Adrenal gland (tissue), 12 donors: ENCODE data around the gene RFESD. TPM values are rescaled to one million over a fixed set of nuclear protein-coding genes. Genes with fewer than 3 reads are reported as not detected.

ENCODE experiments used
- DNase-seq, 7 donors: peaks; one replicate each; pipeline ENCODE4 v3.0.0-alpha.2; 2019 to 2020
- H3K27ac ChIP-seq, 5 donors: fragments of 200-600 bp; sonication (generic) in 4 of 5; 1 replicate in 3 of 5; 2 replicates in 2 of 5; pipeline versions ENCODE4 v1.5.1 to v1.8.0; 2016 to 2020; ENCODE audit warnings: mild to moderate bottlenecking in 1 of 5
- H3K27me3 ChIP-seq: fragments of 200-600 bp; 2 replicates; pipeline ENCODE4 v1.8.0; 2021
- H3K36me3 ChIP-seq, 2 donors: fragments of 200-600 bp; replicated peaks in 1 of 2; 1 replicate in 1 of 2; 2 replicates in 1 of 2; pipeline versions ENCODE4 v1.5.1 to v1.8.0; 2018 to 2022
- H3K4me1 ChIP-seq, 2 donors: fragments of 200-600 bp; replicated peaks in 1 of 2; 1 replicate in 1 of 2; 2 replicates in 1 of 2; pipeline versions ENCODE4 v1.5.1 to v1.8.0; 2018 to 2021
- H3K4me3 ChIP-seq, 4 donors: fragments of 200-600 bp; sonication (generic) in 3 of 4; one replicate each; pipeline ENCODE4 v1.5.1; 2016 to 2018
- H3K9me3 ChIP-seq, 3 donors: fragments of 200-600 bp; sonication (generic) in 1 of 3; replicated peaks in 1 of 3; 1 replicate in 2 of 3; 2 replicates in 1 of 3; pipeline versions ENCODE4 v1.5.1 to v1.8.0; 2016 to 2021
- POLR2A ChIP-seq, 2 donors: fragments of 450-650 bp; IDR thresholded peaks; one replicate each; pipeline ENCODE4 v1.6.1; 2017; ENCODE audit warnings: antibody characterized with exemption in 2 of 2, mild to moderate bottlenecking in 2 of 2, moderate library complexity in 1 of 2
- WGBS, 4 donors: extraction: QIAGEN DNeasy Blood & Tissue Kit in 2 of 4; methylation state at CpG; one replicate each; pipeline versions ENCODE4 v1.1.5 to v1.1.7; 2013 to 2017; 5-methylcytosine and 5-hydroxymethylcytosine counted together
- intact Hi-C, 2 donors: fragments of 100-400 bp; cut with DNase I; formaldehyde crosslinking; loops; one replicate each; pipeline versions ENCODE4 v1.14.1 to v1.15.0; 2022 to 2023
- polyA plus RNA-seq, 3 donors: library from polyadenylated mRNA; stranded (reverse); fragments of 200-250 nt in 2 of 3; fragments of 350-450 nt in 1 of 3; fragmentation: Illumina TruSeq in 1 of 3; extraction: RNeasy Lipid Tissue Mini Kit (QIAGEN cat#74804) in 1 of 3; gene quantifications; one replicate each; pipeline ENCODE4 v1.2.3, GENCODE V29; 2013 to 2014
- total RNA-seq, 9 donors: library from RNA; depleted of rRNA in 4 of 9; stranded (reverse); fragments of >200 nt in 4 of 9; fragments of 120-200 nt in 1 of 9; fragmentation: NEBNext Ultra II Directional in 1 of 9; extraction: Animal tissue kit (Norgen Biotek cat#: 25700) in 1 of 9; gene quantifications; one replicate each; pipeline versions ENCODE4 v1.1.0 to v1.2.4, GENCODE V29; 2013 to 2023
- TF ChIP-seq, protein P1 (sequence below), 6 experiments: fragments of 450-650 bp in 4 of 6; fragments of 200-600 bp in 2 of 6; sonication (generic) in 1 of 6; IDR thresholded peaks; 1 replicate in 5 of 6; 2 replicates in 1 of 6; pipeline versions ENCODE4 v1.5.1 to v1.8.0; 2016 to 2021; ENCODE audit warnings: antibody characterized with exemption in 6 of 6, mild to moderate bottlenecking in 2 of 6, moderate library complexity in 1 of 6
- donor health status: healthy with polysubstance abuse.
- donor health status: Bipolar disorder and iron deficiency.
- donor health status: DM: yes; HTN: yes; CAD: no.
- donor health status: DM: no; HTN: no; CAD: no.
- donor health status: DM: no; HTN: no; CAD: no.
- donor health status: DM: yes; HTN: yes; CAD: no.

The RFESD gene
- total and polyA plus RNA-seq, 12 donors, result 0.43 to 6.8 (median 2.6) TPM

DNA sequence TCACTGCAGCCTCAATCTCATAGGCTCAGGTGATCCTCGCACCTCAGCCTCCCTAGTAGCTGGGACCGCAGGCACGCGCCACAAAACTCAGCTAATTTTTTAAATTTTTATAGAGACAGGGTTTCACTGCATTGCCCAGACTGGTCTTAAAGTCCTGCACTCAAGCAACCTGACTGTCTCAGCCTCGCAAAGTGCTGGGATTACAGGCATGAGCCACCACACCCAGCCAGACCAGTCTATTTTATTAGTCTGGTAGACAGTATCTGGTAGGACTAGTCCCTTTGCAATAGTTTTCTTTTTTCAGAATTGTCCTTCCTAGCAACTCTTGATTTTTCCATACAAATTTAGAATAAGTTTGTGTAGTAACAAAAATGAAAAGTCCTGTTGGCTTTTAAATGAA is 40.8 kb upstream of the RFESD start:
- no peak overlapping the region for H3K4me3 ChIP-seq
- 94 to 98% (median 98%) methylated on average over 5 of the region's 5 CpGs for WGBS, 4 donors
- no peak for DNase-seq
- TF ChIP-seq POLR2A (IDR thresholded peaks at IDR 0.05), result no peak
- TF ChIP-seq, protein P1, sequence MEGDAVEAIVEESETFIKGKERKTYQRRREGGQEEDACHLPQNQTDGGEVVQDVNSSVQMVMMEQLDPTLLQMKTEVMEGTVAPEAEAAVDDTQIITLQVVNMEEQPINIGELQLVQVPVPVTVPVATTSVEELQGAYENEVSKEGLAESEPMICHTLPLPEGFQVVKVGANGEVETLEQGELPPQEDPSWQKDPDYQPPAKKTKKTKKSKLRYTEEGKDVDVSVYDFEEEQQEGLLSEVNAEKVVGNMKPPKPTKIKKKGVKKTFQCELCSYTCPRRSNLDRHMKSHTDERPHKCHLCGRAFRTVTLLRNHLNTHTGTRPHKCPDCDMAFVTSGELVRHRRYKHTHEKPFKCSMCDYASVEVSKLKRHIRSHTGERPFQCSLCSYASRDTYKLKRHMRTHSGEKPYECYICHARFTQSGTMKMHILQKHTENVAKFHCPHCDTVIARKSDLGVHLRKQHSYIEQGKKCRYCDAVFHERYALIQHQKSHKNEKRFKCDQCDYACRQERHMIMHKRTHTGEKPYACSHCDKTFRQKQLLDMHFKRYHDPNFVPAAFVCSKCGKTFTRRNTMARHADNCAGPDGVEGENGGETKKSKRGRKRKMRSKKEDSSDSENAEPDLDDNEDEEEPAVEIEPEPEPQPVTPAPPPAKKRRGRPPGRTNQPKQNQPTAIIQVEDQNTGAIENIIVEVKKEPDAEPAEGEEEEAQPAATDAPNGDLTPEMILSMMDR (IDR thresholded peaks at IDR 0.05), result no peak
- no peaks in the 10 kb centered on the region for H3K27me3 ChIP-seq
- intact Hi-C loops, result no loop called here
- H3K27ac ChIP-seq, result no peak overlapping the region
- H3K36me3 ChIP-seq, result no peaks in the 10 kb centered on the region
- no peaks in the 10 kb centered on the region for H3K9me3 ChIP-seq
- H3K4me1 ChIP-seq, result no peaks in the 10 kb centered on the region

DNA sequence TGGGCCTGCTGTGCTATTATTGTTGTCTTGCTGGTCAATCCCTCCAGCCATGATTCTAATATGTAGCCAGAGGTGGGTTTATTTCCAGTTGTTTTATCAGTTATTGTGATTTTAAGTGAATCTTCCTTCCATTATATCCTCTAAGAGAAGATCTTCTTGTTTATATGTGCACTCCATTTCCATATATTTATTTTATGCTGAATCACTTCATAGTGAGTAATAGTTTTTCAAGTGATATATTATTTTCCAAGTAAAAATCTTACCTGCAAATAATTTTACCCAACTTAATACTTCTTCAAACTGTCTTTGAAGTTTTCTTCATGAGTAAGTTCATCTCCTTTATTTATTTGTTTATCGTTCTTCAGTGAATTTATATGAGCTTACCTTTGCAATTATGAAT is 40.2 kb upstream of the RFESD start:
- 88 to 92% (median 90%) methylated on average over 1 of the region's 1 CpG for WGBS, 4 donors
- H3K36me3 ChIP-seq, result no peaks in the 10 kb centered on the region
- H3K4me3 ChIP-seq, result no peak overlapping the region
- H3K9me3 ChIP-seq, result no peaks in the 10 kb centered on the region
- intact Hi-C loops, result no loop called here
- no peak overlapping the region for H3K27ac ChIP-seq
- H3K27me3 ChIP-seq, result no peaks in the 10 kb centered on the region
- no peaks in the 10 kb centered on the region for H3K4me1 ChIP-seq
- DNase-seq, result no peak
- no peak for TF ChIP-seq POLR2A (IDR thresholded peaks at IDR 0.05)
- TF ChIP-seq, protein P1 (IDR thresholded peaks at IDR 0.05), result no peak

DNA sequence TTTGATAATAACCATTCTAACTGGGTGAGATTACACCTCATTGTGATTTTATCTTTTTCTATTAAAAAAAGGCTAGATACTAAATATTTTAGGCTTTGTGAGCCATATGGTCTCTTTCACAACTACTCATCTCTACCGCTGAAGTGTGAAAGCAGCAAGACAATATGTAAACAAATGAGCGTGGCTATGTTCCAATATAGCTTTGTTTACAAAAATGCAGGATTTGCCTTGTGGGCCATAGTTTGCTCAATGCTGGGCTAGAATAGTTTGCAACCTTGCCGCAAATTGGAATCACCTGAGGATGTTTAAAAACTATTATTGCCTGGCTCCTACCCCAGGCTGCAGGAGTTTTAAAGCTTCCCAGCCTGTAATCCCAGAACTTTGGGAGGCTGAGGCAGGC is 36.9 kb upstream of the RFESD start:
- Histone ChIP-seq H3K4me3 (no peak overlapping the region), H3K27ac (no peak overlapping the region), H3K27me3 (no peaks in the 10 kb centered on the region), H3K4me1 (no peaks in the 10 kb centered on the region), H3K9me3 (no peaks in the 10 kb centered on the region), H3K36me3 (no peaks in the 10 kb centered on the region)
- 76 to 88% (median 79%) methylated on average over 3 of the region's 3 CpGs for WGBS, 4 donors
- no peak for DNase-seq
- TF ChIP-seq, protein P1 (IDR thresholded peaks at IDR 0.05), result no peak
- TF ChIP-seq POLR2A (IDR thresholded peaks at IDR 0.05), result no peak
- intact Hi-C loops, result no loop called here

DNA sequence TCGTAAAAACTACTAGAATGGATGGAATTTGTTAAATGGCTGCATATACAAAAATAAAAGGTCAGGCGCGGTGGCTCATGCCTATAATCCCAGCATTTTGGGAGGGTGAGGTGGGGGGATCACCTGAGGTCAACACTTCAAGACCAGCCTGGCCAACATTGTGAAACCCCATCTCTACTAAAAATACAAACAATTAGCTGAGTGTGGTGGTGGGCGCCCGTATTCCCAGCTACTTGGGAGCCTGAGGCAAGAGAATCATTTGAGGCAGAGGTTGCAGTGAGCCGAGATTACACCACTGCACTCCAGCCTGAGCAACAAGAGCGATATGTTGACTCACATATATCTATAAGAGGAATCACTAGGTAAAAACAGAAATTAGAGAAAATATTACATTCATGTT is 36.0 kb upstream of the RFESD start:
- DNase-seq, result no peak
- 93 to 97% (median 94%) methylated on average over 7 of the region's 7 CpGs for WGBS, 4 donors
- intact Hi-C loops, result no loop called here
- H3K27me3 ChIP-seq, result no peaks in the 10 kb centered on the region
- H3K4me3 ChIP-seq, result no peak overlapping the region
- H3K36me3 ChIP-seq, result no peaks in the 10 kb centered on the region
- H3K4me1 ChIP-seq, result no peaks in the 10 kb centered on the region
- H3K9me3 ChIP-seq, result no peaks in the 10 kb centered on the region
- no peak overlapping the region for H3K27ac ChIP-seq
- no peak for TF ChIP-seq POLR2A (IDR thresholded peaks at IDR 0.05)
- TF ChIP-seq, protein P1 (IDR thresholded peaks at IDR 0.05), result no peak
